ENCODE results near the gene CDH2. TPM values are rescaled to one million over a fixed set of nuclear protein-coding genes. Genes with fewer than 3 reads are reported as not detected.
A peak's percentile ranks its signal among the peaks of the same experiment; 100 is the strongest.

CDH2 gene
- total RNA-seq, 1 experiment from 2014 or later = 34.0 TPM

GRCh38 chr18:28030458-28030857 is 146.5 kb downstream of the CDH2 start:
- intact Hi-C loops (cut with micrococcal nuclease) = no loop called here
- Histone ChIP-seq H3K79me2 (ENCODE audit: low read length) (no peaks in the 10 kb centered on the region), H3K4me2 (ENCODE audit: low read length) (no peak overlapping the region), H2AFZ (ENCODE audit: low read length) (no peak overlapping the region), H3K27ac (ENCODE audit: low read length) (no peak overlapping the region), H4K20me1 (ENCODE audit: low read length) (no peaks in the 10 kb centered on the region), H3K9ac (ENCODE audit: low read length) (no peak overlapping the region), H3F3A (ENCODE audit: low read length, unreplicated experiment) (no peaks in the 10 kb centered on the region), H3K27me3 (ENCODE audit: low read length) (no peaks in the 10 kb centered on the region), H3K36me3 (ENCODE audit: low read depth, low read length) (no peaks in the 10 kb centered on the region), H3K4me3 (ENCODE audit: low read length) (no peak overlapping the region), H3K9me3 (ENCODE audit: low read length) (no peaks in the 10 kb centered on the region), H3K4me1 (ENCODE audit: insufficient read depth, low read length) (peaks cover 17% of the 10 kb centered on the region), H3K9me2 (replicated peaks; ENCODE audit: low read length) (no peaks in the 10 kb centered on the region)
- no TSS peak for BruUV-seq (replicated peaks)
- ChIA-PET POLR2A (ENCODE audit: unreplicated experiment) (no interaction called here), CTCF (no interaction called here)
- TF ChIP-seq EZH2phosphoT487 (IDR thresholded peaks at IDR 0.05; ENCODE audit: borderline replicate concordance, low read length) (no peak), EZH2 (IDR thresholded peaks at IDR 0.05; ENCODE audit: low read length, unreplicated experiment) (no peak), CTCF (conservative IDR thresholded peaks at IDR 0.05; ENCODE audit: low read depth, low read length) (no peak)
- DNase-seq (no peak), ATAC-seq (no peak)

GRCh38 chr18:28027755-28028154 is 149.2 kb downstream of the CDH2 start:
- Histone ChIP-seq H3K27me3 (ENCODE audit: low read length) (no peaks in the 10 kb centered on the region), H3K79me2 (ENCODE audit: low read length) (no peaks in the 10 kb centered on the region), H3K9me2 (replicated peaks; ENCODE audit: low read length) (no peaks in the 10 kb centered on the region), H3K36me3 (ENCODE audit: low read depth, low read length) (no peaks in the 10 kb centered on the region), H3K4me3 (ENCODE audit: low read length) (no peak overlapping the region), H3K27ac (ENCODE audit: low read length) (no peak overlapping the region), H3K9ac (ENCODE audit: low read length) (no peak overlapping the region), H3K9me3 (ENCODE audit: low read length) (no peaks in the 10 kb centered on the region), H3K4me2 (ENCODE audit: low read length) (no peak overlapping the region), H2AFZ (ENCODE audit: low read length) (no peak overlapping the region), H4K20me1 (ENCODE audit: low read length) (no peaks in the 10 kb centered on the region), H3F3A (ENCODE audit: low read length, unreplicated experiment) (no peaks in the 10 kb centered on the region), H3K4me1 (ENCODE audit: insufficient read depth, low read length) (peaks cover 17% of the 10 kb centered on the region)
- intact Hi-C loops (cut with micrococcal nuclease) = no loop called here
- POLR2A ChIA-PET (ENCODE audit: unreplicated experiment) = no interaction called here
- no TSS peak for BruUV-seq (replicated peaks)
- no peak for TF ChIP-seq EZH2 (IDR thresholded peaks at IDR 0.05; ENCODE audit: low read length, unreplicated experiment)
- no peak for TF ChIP-seq CTCF (conservative IDR thresholded peaks at IDR 0.05; ENCODE audit: low read depth, low read length)
- no peak for TF ChIP-seq EZH2phosphoT487 (IDR thresholded peaks at IDR 0.05; ENCODE audit: borderline replicate concordance, low read length)
- ATAC-seq (no peak), DNase-seq (no peak)
- CTCF ChIA-PET = no interaction called here

GRCh38 chr18:28019425-28020108 is 157.4 kb downstream of the CDH2 start:
- Histone ChIP-seq H3F3A (ENCODE audit: low read length, unreplicated experiment) (no peaks in the 10 kb centered on the region), H3K79me2 (ENCODE audit: low read length) (no peaks in the 10 kb centered on the region), H4K20me1 (ENCODE audit: low read length) (no peaks in the 10 kb centered on the region), H3K4me2 (ENCODE audit: low read length) (peak overlapping the region; percentile 40), H2AFZ (ENCODE audit: low read length) (no peak overlapping the region), H3K4me1 (ENCODE audit: insufficient read depth, low read length) (peaks cover 25% of the 10 kb centered on the region), H3K27me3 (ENCODE audit: low read length) (no peaks in the 10 kb centered on the region), H3K36me3 (ENCODE audit: low read depth, low read length) (no peaks in the 10 kb centered on the region), H3K4me3 (ENCODE audit: low read length) (no peak overlapping the region), H3K9me2 (replicated peaks; ENCODE audit: low read length) (no peaks in the 10 kb centered on the region), H3K27ac (ENCODE audit: low read length) (no peak overlapping the region), H3K9ac (ENCODE audit: low read length) (no peak overlapping the region), H3K9me3 (ENCODE audit: low read length) (no peaks in the 10 kb centered on the region)
- peak; percentile 87 for DNase-seq
- TF ChIP-seq EZH2 (IDR thresholded peaks at IDR 0.05; ENCODE audit: low read length, unreplicated experiment) = no peak
- TF ChIP-seq EZH2phosphoT487 (IDR thresholded peaks at IDR 0.05; ENCODE audit: borderline replicate concordance, low read length) = no peak
- no peak for TF ChIP-seq CTCF (conservative IDR thresholded peaks at IDR 0.05; ENCODE audit: low read depth, low read length)
- BruUV-seq (replicated peaks) = no TSS peak
- ATAC-seq = peak; percentile 96
- intact Hi-C loops (cut with micrococcal nuclease) = loop anchor here (1.0 to 10.0 kb wide), 5 partner anchors 93 to 415 kb away; partner anchors contain the start of gene CDH2
- CTCF ChIA-PET = interaction anchor here (0.6 kb wide), 1 partner anchor 151 kb away, joined by 3 read pairs; no protein-coding TSS in a partner anchor
- POLR2A ChIA-PET (ENCODE audit: unreplicated experiment) = no interaction called here

Measured in PC-3 (cell line).